HG02571 (cell line): ENCODE measurements around the gene SDC3.
"Not testable (repeated sequence)": the region's sequence is repeated elsewhere in the genome, so short reads cannot be mapped to it uniquely, and the experiment has no call there.

Experiments used
- ATAC-seq: cut with Tn5 transposase; IDR thresholded peaks from one replicate; pipeline ENCODE4 v1.9.1; 2021; ENCODE audit warnings: mild to moderate bottlenecking, moderate library complexity; ENCODE audit not compliant: unreplicated experiment

Gene SDC3

GRCh38 chr1:30877205-30877912 is 31.2 kb downstream of the SDC3 start:
- ATAC-seq = no peak

- no peak for ATAC-seq
Observed at GRCh38 chr1:30876451-30877204, 31.9 kb downstream of the SDC3 start.

GRCh38 chr1:30875916-30876315 is 32.6 kb downstream of the SDC3 start:
- no peak for ATAC-seq

DNA sequence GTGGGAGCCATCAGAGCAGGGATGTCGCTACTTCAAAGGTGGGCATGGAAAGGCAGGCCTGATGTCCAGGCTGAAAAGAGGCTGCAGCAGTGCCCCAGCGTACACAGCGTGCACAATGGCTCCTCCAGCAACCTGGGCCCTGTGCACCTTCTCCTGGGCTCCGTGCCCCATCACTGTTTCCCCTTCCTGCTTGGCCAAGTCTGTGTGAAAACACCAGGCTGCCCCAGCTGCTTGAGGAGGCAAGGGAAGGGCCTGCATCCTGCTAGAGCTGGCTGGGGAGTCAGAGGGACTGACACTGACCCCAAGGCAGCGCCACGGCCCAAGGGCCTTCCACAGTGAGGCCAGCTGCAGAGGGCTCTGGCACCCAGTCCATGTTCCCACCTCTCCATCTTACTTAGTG is 33.4 kb downstream of the SDC3 start:
- ATAC-seq = no peak

DNA sequence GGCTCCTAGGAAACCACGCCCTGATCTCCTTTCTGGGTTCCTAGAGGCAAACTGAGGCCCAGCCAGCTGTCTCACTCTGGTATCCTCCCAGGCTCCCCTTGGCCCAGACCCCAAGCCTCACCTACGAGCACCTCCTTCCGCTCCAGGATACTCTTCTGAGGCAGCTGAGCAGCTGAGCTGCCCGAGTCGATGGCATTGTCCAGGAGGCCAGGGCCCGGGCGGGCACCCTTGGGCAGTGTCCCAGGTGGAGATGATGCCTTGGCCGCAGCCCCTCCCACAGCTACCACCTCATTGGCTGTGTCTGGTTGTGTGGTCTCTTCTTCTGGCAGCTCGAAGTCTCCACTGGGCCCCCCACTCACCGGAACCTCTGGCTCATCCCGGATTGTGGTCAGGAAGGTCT is 34.4 kb downstream of the SDC3 start:
- no peak for ATAC-seq

DNA sequence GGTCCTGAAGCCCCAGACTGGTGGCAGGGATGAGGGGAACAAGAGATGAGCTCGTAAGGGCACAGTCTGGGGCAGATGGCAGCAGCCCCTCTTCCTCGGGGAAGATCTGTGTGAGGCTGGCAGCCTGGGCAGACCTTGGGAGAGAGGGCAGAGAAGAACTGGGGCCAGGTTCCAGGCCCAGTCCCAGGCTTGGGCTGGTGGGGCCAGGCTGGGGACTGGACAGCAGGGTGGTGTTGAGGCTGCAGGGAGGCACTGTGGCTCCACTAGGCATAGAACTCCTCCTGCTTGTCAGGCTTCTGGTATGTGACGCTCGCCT is 35.7 kb downstream of the SDC3 start:
- ATAC-seq = no peak

DNA sequence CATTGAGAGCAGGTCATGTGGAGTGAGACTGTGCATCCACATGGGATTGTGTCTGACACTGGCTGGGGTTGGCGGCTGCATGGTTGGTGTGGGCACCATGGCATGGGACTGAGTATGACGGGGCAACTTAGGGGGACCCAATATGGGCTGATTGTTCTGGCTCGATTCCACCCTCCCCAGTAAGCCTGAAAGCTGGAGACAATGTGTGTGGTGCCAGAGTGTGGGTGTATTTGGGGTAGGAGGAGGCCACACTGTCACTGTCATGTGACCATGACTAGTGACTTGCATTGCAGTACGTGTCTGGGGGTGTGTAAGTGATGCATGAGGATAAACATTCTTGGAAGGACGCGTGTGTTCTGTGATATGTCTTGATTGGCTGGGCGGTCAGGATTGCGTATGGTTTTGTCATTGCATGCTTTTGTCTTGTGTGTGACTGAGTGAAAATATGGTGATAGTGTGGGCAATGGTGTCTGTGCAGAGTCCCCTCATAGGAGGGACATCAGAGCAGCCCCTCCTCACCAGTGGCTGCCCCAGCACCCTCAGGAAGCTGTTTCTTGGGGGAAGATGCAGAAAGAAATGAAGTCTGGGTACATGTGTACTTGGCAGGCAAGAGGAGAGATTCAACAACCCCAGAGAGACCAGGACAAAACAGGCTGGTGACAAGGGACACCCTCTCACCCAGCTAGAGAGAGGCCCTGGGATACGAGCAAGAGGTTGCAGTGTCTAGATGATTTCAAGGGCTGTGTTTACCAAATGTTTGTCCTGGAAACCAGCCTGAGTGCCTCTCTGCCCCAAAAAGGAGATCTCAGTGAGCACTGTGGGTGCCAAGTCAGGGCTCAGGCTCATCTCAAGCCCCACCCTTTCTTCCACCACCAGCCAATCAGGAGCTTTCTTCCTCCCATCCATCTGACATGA is 36.3 kb downstream of the SDC3 start:
- no peak for ATAC-seq

GRCh38 chr1:30871276-30871871 is 37.2 kb downstream of the SDC3 start:
- no peak for ATAC-seq

DNA sequence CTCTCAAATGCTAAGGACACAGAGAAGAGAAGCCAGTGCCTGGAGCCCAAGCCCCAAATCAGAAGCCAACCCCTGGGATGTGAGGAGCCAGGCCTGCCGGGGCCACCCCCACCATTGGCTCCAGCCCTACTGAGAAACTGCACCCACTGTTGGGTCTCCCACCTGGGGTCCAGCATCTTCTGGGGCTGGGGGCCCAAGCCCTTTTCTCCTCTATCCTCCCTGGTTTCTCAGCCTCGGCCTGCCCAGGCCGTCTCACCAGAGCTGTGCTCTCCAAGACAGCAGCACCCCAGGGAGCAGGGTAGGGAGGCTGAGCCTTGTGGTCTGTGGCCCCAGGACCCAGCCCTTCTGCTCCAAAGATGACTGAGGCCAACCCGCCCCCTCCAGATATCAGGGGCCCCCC is 37.9 kb downstream of the SDC3 start:
- no peak for ATAC-seq

DNA sequence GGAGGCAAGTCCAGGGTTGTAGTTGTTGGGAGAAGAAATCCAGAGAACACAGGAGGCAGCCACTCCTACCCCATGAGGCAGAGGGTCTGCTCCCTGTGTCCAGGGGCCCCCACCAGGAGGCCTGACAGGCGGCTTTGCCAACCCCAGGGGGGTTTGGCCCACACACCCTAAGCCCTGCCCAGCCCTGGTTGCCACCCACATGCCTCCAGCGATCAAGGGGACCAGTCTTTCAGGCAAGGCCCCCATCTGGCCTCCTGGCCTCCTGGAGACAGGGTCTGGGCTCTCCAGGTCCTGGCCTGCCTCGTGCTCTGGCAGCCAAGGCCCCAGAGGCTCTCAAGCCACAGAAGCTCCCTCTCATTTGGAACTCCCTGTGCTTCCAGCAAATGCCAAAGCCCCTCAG is 38.5 kb downstream of the SDC3 start:
- no peak for ATAC-seq

DNA sequence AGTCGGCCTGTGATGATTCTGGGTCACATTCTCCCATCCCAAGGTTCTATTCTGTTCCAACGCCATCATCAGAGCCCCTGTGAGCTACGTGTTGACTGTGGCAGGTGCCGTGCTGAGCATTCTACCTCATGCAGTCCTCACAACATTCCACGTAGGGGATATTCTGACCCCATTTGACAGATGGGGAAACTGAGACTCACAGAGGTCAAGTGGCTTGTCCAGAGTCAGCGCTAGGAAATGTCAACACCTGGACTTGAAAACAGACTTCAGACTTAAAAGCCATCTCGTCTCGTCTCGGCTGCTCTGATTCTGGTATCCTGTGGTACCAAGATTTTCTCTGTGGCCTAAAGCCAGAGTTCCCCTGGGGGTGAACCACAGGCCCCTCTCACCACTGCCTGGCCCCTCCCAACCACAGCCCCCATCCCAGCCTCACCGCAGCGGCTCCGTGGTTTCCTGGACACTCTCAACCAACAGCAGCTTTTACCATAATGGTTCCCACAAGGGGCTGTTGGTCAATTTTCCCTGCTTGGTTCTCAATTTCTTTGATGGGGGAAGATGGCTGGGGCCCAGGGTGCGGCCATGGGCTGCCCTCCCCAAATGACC is 39.6 kb downstream of the SDC3 start:
- no peak for ATAC-seq

- not testable (repeated sequence) for ATAC-seq
Observed at GRCh38 chr1:30868057-30868456, 40.5 kb downstream of the SDC3 start.

GRCh38 chr1:30867537-30867936 is 41.0 kb downstream of the SDC3 start:
- ATAC-seq = no peak

DNA sequence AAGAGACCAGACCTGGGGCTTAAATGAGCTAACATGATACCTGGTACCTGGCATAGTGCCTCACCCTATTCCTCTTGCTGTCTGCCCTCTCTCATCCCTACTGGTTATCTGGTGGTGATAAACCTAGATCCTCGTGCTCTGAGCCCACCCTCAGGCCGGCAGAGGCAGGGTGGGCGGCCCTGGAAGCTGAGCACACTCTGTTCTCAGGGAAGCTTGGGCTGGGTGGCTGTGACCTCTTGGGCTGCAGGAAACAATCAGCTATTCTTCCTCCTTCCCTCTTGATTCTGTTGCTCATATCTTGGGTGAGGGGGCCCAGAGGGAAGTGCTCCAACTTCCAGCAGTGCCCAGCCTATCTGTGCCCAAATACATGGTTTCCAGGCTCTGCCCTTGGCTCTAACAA is 42.0 kb downstream of the SDC3 start:
- no peak for ATAC-seq

DNA sequence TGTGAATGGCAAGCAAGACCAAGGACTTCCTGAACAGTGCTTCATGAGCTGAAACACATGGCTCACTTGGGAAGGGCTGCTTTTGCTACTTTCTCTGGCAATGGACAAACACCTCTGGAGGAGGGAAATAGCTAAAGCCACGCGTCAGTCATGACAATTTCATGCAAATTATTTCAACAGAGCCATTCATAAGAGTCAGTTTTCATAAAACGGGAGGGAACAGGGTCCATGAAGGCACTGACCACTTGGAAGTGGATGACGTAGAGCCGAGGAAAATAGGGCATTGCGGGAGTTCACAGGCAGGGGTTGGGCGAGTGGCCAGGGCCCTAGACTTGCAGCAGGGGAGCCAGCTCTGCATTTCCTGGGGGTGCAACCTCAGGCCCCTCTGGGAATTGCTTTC is 43.9 kb downstream of the SDC3 start:
- no peak for ATAC-seq

DNA sequence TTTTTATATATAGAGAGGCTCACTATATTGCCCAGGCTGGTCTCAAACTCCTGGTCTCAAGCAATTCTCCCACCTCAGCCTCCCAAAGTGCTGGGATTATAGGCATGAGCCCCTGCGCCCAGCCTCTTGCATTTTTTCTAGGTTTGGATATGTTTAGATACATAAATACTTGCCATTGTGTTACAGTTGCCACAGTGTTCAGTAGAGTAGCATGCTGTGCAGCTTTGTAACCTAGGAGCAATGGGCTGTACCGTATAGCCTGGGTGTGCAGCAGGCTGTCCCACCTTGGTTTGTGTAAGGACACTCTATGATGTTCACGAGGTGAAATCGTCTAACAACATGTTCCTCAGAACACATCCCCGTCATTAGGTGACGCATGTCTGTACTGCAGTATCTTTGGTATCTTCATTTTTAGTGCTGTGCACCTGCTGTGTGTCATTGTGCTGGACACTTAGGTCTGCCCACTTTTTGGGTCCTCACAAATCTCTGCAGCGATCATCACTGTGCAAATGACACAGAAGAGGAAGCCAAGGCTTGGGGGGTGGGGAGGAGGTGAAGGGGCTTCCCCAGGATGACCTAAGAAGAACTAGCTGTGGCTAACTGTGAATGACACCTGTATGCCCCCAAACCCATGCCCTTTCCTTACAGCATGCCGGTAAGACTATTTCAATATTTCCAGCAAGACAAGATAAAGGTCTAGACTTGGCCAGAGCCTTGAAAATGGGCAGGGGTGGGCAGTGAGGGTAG is 44.5 kb downstream of the SDC3 start:
- no peak for ATAC-seq

- ATAC-seq = no peak
Observed at GRCh38 chr1:30860320-30860652, 48.3 kb downstream of the SDC3 start.

DNA sequence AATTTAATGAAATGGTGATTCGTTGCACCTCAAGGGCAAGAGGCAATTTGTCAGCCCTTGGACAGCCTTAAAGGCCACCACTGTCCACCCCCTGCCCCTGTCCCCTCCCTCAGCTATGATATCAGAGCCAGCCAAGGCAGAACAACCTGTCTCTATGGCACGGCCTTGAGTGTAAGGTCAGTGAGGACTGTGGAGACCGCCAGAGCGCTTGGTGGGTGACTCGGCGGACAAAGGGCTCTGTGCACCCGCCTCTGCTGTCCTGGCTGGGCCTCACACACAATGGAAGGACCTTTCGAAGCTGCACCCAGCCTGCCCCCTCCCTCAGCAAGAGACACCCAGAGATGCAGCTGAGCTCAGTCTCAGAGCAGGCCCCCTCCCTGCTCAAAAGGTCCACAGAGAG is 50.6 kb downstream of the SDC3 start:
- no peak for ATAC-seq

- ATAC-seq = no peak
Observed at GRCh38 chr1:30857062-30857461, 51.5 kb downstream of the SDC3 start.

GRCh38 chr1:30856260-30856790 is 52.2 kb downstream of the SDC3 start:
- no peak for ATAC-seq
